Endometrial microvascular endothelial cells (primary cell): ENCODE measurements around the gene ARCN1. TPM values are rescaled to one million over a fixed set of nuclear protein-coding genes. Genes with fewer than 3 reads are reported as not detected.
"Not testable (repeated sequence)": the region's sequence is repeated elsewhere in the genome, so short reads cannot be mapped to it uniquely, and the experiment has no call there.

Experiments
- in situ Hi-C: cut with HindIII; loops from 2 replicates; pipeline ENCODE4 v1.10.0; 2017; ENCODE audit warnings: low sequenced_read_pairs, low pct_unique_long_range_greater_than_20kb; ENCODE audit errors: inconsistent ontology term
- total RNA-seq: library from RNA; depleted of rRNA; stranded (reverse); fragments of >200 nt; gene quantifications from one replicate; pipeline ENCODE4 v1.2.3, GENCODE V29; 2015; ENCODE audit errors: inconsistent ontology term

Gene ARCN1
- total RNA-seq, 1 donor from 2014 or later, result 127 TPM

GRCh38 chr11:118537409-118537980 is 34.7 kb upstream of the ARCN1 start:
- in situ Hi-C loops, result no loop called here

- in situ Hi-C loops, result no loop called here
Measured at GRCh38 chr11:118544010-118544646, 28.1 kb upstream of the ARCN1 start.

- in situ Hi-C loops, result no loop called here
Measured at GRCh38 chr11:118544647-118545010, 27.6 kb upstream of the ARCN1 start.

GRCh38 chr11:118545533-118545932 is 26.7 kb upstream of the ARCN1 start:
- in situ Hi-C loops, result no loop called here

GRCh38 chr11:118547132-118547531 is 25.1 kb upstream of the ARCN1 start:
- in situ Hi-C loops, result no loop called here

- in situ Hi-C loops, result no loop called here
Measured at GRCh38 chr11:118552341-118552740, 19.9 kb upstream of the ARCN1 start.

- in situ Hi-C loops, result no loop called here
Measured at GRCh38 chr11:118560806-118561205, 11.4 kb upstream of the ARCN1 start.

GRCh38 chr11:118565051-118565450 is 7.2 kb upstream of the ARCN1 start:
- in situ Hi-C loops, result no loop called here

- in situ Hi-C loops, result no loop called here
Measured at GRCh38 chr11:118569670-118570069, 2.5 kb upstream of the ARCN1 start.

GRCh38 chr11:118570787-118571186 is 1.4 kb upstream of the ARCN1 start:
- in situ Hi-C loops, result no loop called here

- in situ Hi-C loops, result not testable (repeated sequence)
Measured at GRCh38 chr11:118571701-118572060, 528 bp upstream of the ARCN1 start.

GRCh38 chr11:118572981-118573550 is 857 bp downstream of the ARCN1 start:
- in situ Hi-C loops, result no loop called here

- in situ Hi-C loops, result no loop called here
Measured at GRCh38 chr11:118574636-118575035, 2.4 kb downstream of the ARCN1 start.

GRCh38 chr11:118577995-118578394 is 5.8 kb downstream of the ARCN1 start:
- in situ Hi-C loops, result not testable (repeated sequence)

GRCh38 chr11:118581057-118581456 is 8.8 kb downstream of the ARCN1 start:
- in situ Hi-C loops, result no loop called here

- in situ Hi-C loops, result no loop called here
Measured at GRCh38 chr11:118587952-118588351, 15.7 kb downstream of the ARCN1 start.

GRCh38 chr11:118592616-118593367 is 20.6 kb downstream of the ARCN1 start:
- in situ Hi-C loops, result no loop called here

- in situ Hi-C loops, result not testable (repeated sequence)
Measured at GRCh38 chr11:118594984-118595383, 22.8 kb downstream of the ARCN1 start.

- in situ Hi-C loops, result no loop called here
Measured at GRCh38 chr11:118596224-118597146, 24.3 kb downstream of the ARCN1 start.
